Measurements from ENCODE around the gene KAZN. TPM values are rescaled to one million over a fixed set of nuclear protein-coding genes. Genes with fewer than 3 reads are reported as not detected.

KAZN gene
- total RNA-seq, 1 donor from 2014 or later: 2.8 TPM

GRCh38 chr1:14946684-14947238 lies 348.3 kb downstream of the KAZN start:
- no peaks in the 10 kb centered on the region for H3K36me3 ChIP-seq (ENCODE audit: control insufficient read depth, insufficient read depth, low read length)
- no peak for DNase-seq (ENCODE audit: low read depth)
- TF ChIP-seq CTCF (IDR thresholded peaks at IDR 0.05; ENCODE audit: insufficient read depth, low read length, poor library complexity, severe bottlenecking): no peak
- no peak overlapping the region for H3K4me3 ChIP-seq (ENCODE audit: low read depth, low read length)
- no peaks in the 10 kb centered on the region for H3K27me3 ChIP-seq (ENCODE audit: control insufficient read depth, insufficient read depth, low read length)

GRCh38 chr1:14947421-14947820 lies 348.9 kb downstream of the KAZN start:
- Histone ChIP-seq H3K4me3 (ENCODE audit: low read depth, low read length) (no peak overlapping the region), H3K27me3 (ENCODE audit: control insufficient read depth, insufficient read depth, low read length) (no peaks in the 10 kb centered on the region), H3K36me3 (ENCODE audit: control insufficient read depth, insufficient read depth, low read length) (no peaks in the 10 kb centered on the region)
- TF ChIP-seq CTCF (IDR thresholded peaks at IDR 0.05; ENCODE audit: insufficient read depth, low read length, poor library complexity, severe bottlenecking): no peak
- no peak for DNase-seq (ENCODE audit: low read depth)

GRCh38 chr1:14948112-14948652 lies 349.7 kb downstream of the KAZN start:
- H3K4me3 ChIP-seq (ENCODE audit: low read depth, low read length): no peak overlapping the region
- no peaks in the 10 kb centered on the region for H3K27me3 ChIP-seq (ENCODE audit: control insufficient read depth, insufficient read depth, low read length)
- DNase-seq (ENCODE audit: low read depth): no peak
- no peak for TF ChIP-seq CTCF (IDR thresholded peaks at IDR 0.05; ENCODE audit: insufficient read depth, low read length, poor library complexity, severe bottlenecking)
- no peaks in the 10 kb centered on the region for H3K36me3 ChIP-seq (ENCODE audit: control insufficient read depth, insufficient read depth, low read length)

- no peak overlapping the region for H3K4me3 ChIP-seq (ENCODE audit: low read depth, low read length)
- H3K27me3 ChIP-seq (ENCODE audit: control insufficient read depth, insufficient read depth, low read length): no peaks in the 10 kb centered on the region
- H3K36me3 ChIP-seq (ENCODE audit: control insufficient read depth, insufficient read depth, low read length): no peaks in the 10 kb centered on the region
- DNase-seq (ENCODE audit: low read depth): no peak
- no peak for TF ChIP-seq CTCF (IDR thresholded peaks at IDR 0.05; ENCODE audit: insufficient read depth, low read length, poor library complexity, severe bottlenecking)
Observed at GRCh38 chr1:14949270-14949835, 350.9 kb downstream of the KAZN start.

GRCh38 chr1:14949836-14950713 lies 351.6 kb downstream of the KAZN start:
- Histone ChIP-seq H3K27me3 (ENCODE audit: control insufficient read depth, insufficient read depth, low read length) (no peaks in the 10 kb centered on the region), H3K36me3 (ENCODE audit: control insufficient read depth, insufficient read depth, low read length) (no peaks in the 10 kb centered on the region), H3K4me3 (ENCODE audit: low read depth, low read length) (no peak overlapping the region)
- DNase-seq (ENCODE audit: low read depth): no peak
- no peak for TF ChIP-seq CTCF (IDR thresholded peaks at IDR 0.05; ENCODE audit: insufficient read depth, low read length, poor library complexity, severe bottlenecking)

Measured in kidney epithelial cell (primary cell).